Esophagus muscularis mucosa (tissue), 4 donors: ENCODE measurements around the gene MPC1L.

Experiments
- EP300 ChIP-seq: sonication (generic); formaldehyde crosslinking; IDR thresholded peaks from one replicate; pipeline ENCODE4 v1.6.1; 2017; ENCODE audit warnings: antibody characterized with exemption
- POLR2A ChIP-seq: fragments of 450-650 bp; IDR thresholded peaks from one replicate; pipeline ENCODE4 v1.6.1; 2017; ENCODE audit warnings: antibody characterized with exemption, moderate library complexity, mild to moderate bottlenecking, low read depth
- POLR2AphosphoS5 ChIP-seq, 2 donors: sonication (generic); formaldehyde crosslinking; IDR thresholded peaks; one replicate each; pipeline ENCODE4 v1.6.1; 2017; ENCODE audit warnings: antibody characterized with exemption in 2 of 2
- TF ChIP-seq, protein P1 (sequence below), 3 experiments: fragments of 200-600 bp in 2 of 3; fragments of 450-650 bp in 1 of 3; sonication (generic) in 2 of 3; IDR thresholded peaks; one replicate each; pipeline ENCODE4 v1.5.1; 2017 to 2019; ENCODE audit warnings: antibody characterized with exemption in 3 of 3, mild to moderate bottlenecking in 2 of 3, moderate library complexity in 1 of 3

DNA sequence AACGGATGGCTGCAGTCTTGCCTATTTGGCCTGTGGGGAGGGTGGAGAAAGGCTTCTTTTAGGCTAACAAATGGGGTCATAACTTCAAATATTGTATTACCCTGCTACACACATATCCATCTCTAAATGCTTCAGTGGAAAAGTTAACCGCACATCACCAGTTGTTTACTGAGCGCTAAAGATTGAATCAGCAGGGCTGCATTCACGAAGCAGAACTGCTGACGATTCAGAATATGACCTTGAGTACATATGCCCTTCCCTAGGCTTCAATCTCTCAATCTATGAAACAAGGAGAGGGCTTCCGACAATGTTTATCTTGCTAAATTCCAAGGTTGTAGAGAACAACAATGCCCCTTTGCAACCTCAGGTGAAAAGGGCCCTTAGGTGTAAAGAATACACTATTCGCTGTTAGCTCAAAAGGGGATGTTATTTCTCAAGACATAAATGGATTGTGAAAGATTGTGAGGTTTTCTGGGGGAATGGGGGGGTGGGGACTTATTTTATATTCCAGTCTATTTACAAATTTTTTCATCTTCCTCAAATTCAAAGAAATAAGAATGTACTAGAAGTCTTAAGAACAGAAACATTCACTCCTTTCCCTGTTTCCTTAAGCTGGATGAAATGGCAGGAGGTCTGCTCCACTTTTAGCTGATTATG is 45.1 kb upstream of the MPC1L start:
- TF ChIP-seq, protein P1, sequence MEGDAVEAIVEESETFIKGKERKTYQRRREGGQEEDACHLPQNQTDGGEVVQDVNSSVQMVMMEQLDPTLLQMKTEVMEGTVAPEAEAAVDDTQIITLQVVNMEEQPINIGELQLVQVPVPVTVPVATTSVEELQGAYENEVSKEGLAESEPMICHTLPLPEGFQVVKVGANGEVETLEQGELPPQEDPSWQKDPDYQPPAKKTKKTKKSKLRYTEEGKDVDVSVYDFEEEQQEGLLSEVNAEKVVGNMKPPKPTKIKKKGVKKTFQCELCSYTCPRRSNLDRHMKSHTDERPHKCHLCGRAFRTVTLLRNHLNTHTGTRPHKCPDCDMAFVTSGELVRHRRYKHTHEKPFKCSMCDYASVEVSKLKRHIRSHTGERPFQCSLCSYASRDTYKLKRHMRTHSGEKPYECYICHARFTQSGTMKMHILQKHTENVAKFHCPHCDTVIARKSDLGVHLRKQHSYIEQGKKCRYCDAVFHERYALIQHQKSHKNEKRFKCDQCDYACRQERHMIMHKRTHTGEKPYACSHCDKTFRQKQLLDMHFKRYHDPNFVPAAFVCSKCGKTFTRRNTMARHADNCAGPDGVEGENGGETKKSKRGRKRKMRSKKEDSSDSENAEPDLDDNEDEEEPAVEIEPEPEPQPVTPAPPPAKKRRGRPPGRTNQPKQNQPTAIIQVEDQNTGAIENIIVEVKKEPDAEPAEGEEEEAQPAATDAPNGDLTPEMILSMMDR (IDR thresholded peaks at IDR 0.05), result no peak
- TF ChIP-seq POLR2A, result no peak
- TF ChIP-seq POLR2AphosphoS5 (IDR thresholded peaks at IDR 0.05), result no peak
- TF ChIP-seq EP300, result no peak
